ENCODE data around the gene PTHLH. TPM values are rescaled to one million over a fixed set of nuclear protein-coding genes. Genes with fewer than 3 reads are reported as not detected.

The PTHLH gene
- total and polyA plus RNA-seq, 12 donors, result 0.11 to 0.55 (median 0.30) TPM; not detected in 6

DNA sequence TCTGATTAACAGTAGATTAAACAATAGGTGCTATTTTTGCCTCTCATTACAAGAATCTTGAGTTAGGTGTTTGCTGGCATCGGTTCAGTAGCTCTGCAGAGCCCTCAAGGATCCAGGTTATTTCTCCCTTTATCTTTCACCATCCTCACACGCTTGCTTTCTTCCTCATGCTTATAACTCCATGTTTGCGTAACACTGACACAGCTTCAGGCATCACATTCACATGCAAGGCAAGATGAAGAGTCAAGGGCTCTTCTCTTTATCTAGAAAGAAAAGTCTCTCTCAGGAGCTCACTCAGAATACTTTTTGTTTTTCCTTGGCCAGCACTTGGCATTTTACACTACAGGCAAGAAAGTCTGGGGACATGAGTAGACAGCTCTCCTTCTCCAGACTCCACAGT is 24.2 kb upstream of the PTHLH start:
- Histone ChIP-seq H3K27ac (no peak overlapping the region), H3K4me1 (replicated peaks in 1 of 2) (peaks cover 0 to 4% of the 10 kb centered on the region in 2 donors), H3K36me3 (replicated peaks in 1 of 2) (no peaks in the 10 kb centered on the region), H3K9me3 (replicated peaks in 1 of 3) (no peaks in the 10 kb centered on the region), H3K27me3 (no peaks in the 10 kb centered on the region), H3K4me3 (no peak overlapping the region)
- WGBS, 4 donors, result 83 to 91% (median 88%) methylated on average over 3 of the region's 3 CpGs
- intact Hi-C loops (cut with DNase I), result no loop called here
- DNase-seq, result no peak
- no peak for TF ChIP-seq POLR2A (IDR thresholded peaks at IDR 0.05)
- TF ChIP-seq, protein P1, sequence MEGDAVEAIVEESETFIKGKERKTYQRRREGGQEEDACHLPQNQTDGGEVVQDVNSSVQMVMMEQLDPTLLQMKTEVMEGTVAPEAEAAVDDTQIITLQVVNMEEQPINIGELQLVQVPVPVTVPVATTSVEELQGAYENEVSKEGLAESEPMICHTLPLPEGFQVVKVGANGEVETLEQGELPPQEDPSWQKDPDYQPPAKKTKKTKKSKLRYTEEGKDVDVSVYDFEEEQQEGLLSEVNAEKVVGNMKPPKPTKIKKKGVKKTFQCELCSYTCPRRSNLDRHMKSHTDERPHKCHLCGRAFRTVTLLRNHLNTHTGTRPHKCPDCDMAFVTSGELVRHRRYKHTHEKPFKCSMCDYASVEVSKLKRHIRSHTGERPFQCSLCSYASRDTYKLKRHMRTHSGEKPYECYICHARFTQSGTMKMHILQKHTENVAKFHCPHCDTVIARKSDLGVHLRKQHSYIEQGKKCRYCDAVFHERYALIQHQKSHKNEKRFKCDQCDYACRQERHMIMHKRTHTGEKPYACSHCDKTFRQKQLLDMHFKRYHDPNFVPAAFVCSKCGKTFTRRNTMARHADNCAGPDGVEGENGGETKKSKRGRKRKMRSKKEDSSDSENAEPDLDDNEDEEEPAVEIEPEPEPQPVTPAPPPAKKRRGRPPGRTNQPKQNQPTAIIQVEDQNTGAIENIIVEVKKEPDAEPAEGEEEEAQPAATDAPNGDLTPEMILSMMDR (IDR thresholded peaks at IDR 0.05), result no peak

DNA sequence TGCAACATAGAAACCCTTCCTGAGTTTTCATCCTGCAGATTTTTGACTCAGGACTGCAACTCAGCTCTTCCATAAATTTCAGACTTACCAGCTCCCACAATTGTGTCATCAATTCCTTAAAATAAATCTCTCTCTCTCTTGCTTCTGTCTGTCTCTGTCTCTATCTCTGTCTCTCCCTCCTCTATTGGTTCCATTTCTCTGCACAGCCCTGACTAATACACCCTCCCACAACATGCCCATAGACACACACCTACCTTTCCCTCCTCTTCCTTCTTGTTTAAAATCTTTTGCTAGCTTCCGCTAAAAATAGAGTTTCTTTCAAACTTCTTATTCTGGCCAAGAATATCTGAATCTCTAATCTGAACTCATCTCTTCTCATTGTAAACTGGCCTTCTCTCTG is 22.9 kb upstream of the PTHLH start:
- WGBS, 4 donors, result 85 to 100% (median 97%) methylated on average over 1 of the region's 1 CpG

DNA sequence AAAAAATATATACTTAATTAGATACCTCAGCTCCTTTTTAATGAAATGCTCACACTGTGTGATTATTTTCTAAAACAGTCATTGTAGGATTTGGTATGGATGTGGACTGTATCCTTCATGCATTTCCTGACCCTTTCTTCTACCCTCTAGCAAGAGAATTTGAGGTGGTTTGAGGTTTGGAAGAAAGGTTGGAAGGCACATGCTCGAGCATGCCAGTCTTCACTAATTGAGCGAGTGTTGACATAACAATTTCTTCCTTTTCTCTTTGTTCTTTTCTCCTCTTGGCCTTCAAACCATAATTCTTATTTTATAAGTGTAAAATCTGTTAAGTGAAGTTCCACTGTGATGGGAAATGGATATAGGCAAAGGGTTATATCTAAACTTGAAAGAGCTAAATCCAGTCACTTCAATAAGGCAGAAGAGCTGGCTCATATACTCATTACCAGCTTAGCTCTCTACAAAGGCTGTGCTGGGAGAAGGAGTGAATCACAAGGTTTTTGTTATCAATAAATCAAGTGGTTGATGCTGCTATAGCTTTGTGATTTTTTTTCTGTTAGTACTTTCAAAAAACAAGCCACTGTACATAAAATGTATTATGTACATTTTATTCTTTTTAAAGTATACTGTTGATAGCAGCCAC is 16.2 kb upstream of the PTHLH start:
- no peak for DNase-seq
- intact Hi-C loops (cut with DNase I), result no loop called here
- Histone ChIP-seq H3K27me3 (no peaks in the 10 kb centered on the region), H3K9me3 (replicated peaks in 1 of 3) (no peaks in the 10 kb centered on the region), H3K27ac (no peak overlapping the region), H3K4me3 (no peak overlapping the region), H3K36me3 (replicated peaks in 1 of 2) (no peaks in the 10 kb centered on the region), H3K4me1 (replicated peaks in 1 of 2) (peaks cover 0 to 2% of the 10 kb centered on the region in 2 donors)
- TF ChIP-seq, protein P1 (IDR thresholded peaks at IDR 0.05), result no peak
- no peak for TF ChIP-seq POLR2A (IDR thresholded peaks at IDR 0.05)
- 75 to 84% (median 79%) methylated on average over 2 of the region's 2 CpGs for WGBS, 4 donors

More for the DNA sequence above, 22.9 kb upstream of the PTHLH start:
- Histone ChIP-seq H3K9me3 (replicated peaks in 1 of 3) (no peaks in the 10 kb centered on the region), H3K4me3 (no peak overlapping the region), H3K27ac (no peak overlapping the region), H3K36me3 (replicated peaks in 1 of 2) (no peaks in the 10 kb centered on the region), H3K27me3 (no peaks in the 10 kb centered on the region), H3K4me1 (replicated peaks in 1 of 2) (peaks cover 0 to 4% of the 10 kb centered on the region in 2 donors)
- intact Hi-C loops (cut with DNase I), result no loop called here
- DNase-seq, result no peak
- TF ChIP-seq, protein P1 (IDR thresholded peaks at IDR 0.05), result no peak
- TF ChIP-seq POLR2A (IDR thresholded peaks at IDR 0.05), result no peak

DNA sequence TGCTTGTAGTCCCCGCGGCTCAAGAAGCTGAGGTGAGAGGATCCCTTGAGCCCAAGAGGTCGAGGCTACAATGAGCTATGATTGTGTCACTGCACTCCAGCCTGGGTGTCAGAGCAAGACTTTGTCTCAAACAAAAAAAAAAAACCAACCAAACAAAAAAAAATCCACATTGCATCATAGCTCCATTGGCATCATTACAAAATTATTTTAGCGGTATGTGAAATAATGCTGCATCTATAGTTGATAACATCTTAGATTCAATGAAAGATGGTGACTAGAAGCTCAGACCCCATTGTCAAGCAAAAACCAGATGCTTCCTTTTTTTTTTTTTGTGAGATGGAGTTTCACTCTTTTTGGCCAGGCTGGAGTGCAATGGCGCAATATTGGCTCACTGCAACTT is 14.8 kb upstream of the PTHLH start:
- TF ChIP-seq, protein P1 (IDR thresholded peaks at IDR 0.05), result no peak
- TF ChIP-seq POLR2A (IDR thresholded peaks at IDR 0.05), result no peak
- Histone ChIP-seq H3K36me3 (replicated peaks in 1 of 2) (no peaks in the 10 kb centered on the region), H3K27ac (no peak overlapping the region), H3K9me3 (replicated peaks in 1 of 3) (no peaks in the 10 kb centered on the region), H3K27me3 (no peaks in the 10 kb centered on the region), H3K4me1 (replicated peaks in 1 of 2) (no peaks in the 10 kb centered on the region), H3K4me3 (no peak overlapping the region)
- intact Hi-C loops (cut with DNase I), result no loop called here
- no peak for DNase-seq
- WGBS, 4 donors, result 67 to 74% (median 70%) methylated on average over 5 of the region's 5 CpGs
